CD8-positive, alpha-beta memory T cell (primary cell): ENCODE measurements around the gene SOX18. TPM values are rescaled to one million over a fixed set of nuclear protein-coding genes. Genes with fewer than 3 reads are reported as not detected.
A peak's percentile ranks its signal among the peaks of the same experiment; 100 is the strongest.
"Not testable (repeated sequence)": the region's sequence is repeated elsewhere in the genome, so short reads cannot be mapped to it uniquely, and the experiment has no call there.

ENCODE experiments used
- CTCF ChIA-PET: fragments of 350-600 bp; sonication (Branson Sonifier 250); formaldehyde crosslinking; loops from one replicate; lab custom pipeline; 2021; ENCODE audit warnings: antibody characterized with exemption; lab: Charles Lee
- POLR2A ChIA-PET: fragments of 350-600 bp; sonication (Branson Sonifier 250); formaldehyde crosslinking; loops from one replicate; lab custom pipeline; 2021; ENCODE audit warnings: antibody characterized with exemption; lab: Charles Lee
- DNase-seq, 5 donors: peaks; one replicate each; pipeline versions ENCODE4 v3.0.0 to v3.0.0-alpha.2; 2020 to 2022; ENCODE audit warnings: mixed read lengths in 1 of 5
- H3K27ac ChIP-seq: one replicate; pipeline ENCODE4 v1.7.0; 2013; ENCODE audit warnings: low read depth, mild to moderate bottlenecking, low read length, moderate library complexity
- H3K27me3 ChIP-seq: 2 replicates; pipeline ENCODE4 v1.7.0; 2013; ENCODE audit warnings: low read length, mild to moderate bottlenecking; ENCODE audit not compliant: insufficient read depth, poor library complexity, severe bottlenecking
- H3K36me3 ChIP-seq: 2 replicates; pipeline ENCODE4 v1.7.0; 2013; ENCODE audit warnings: mild to moderate bottlenecking, low read length, moderate library complexity; ENCODE audit not compliant: insufficient read depth
- H3K4me1 ChIP-seq: 2 replicates; pipeline ENCODE4 v1.7.0; 2013; ENCODE audit warnings: mild to moderate bottlenecking, low read length, moderate library complexity; ENCODE audit not compliant: insufficient read depth
- H3K4me3 ChIP-seq: 2 replicates; pipeline ENCODE4 v1.7.0; 2013; ENCODE audit warnings: mild to moderate bottlenecking, low read length
- H3K9me3 ChIP-seq: 2 replicates; pipeline ENCODE4 v1.7.0; 2013; ENCODE audit warnings: mild to moderate bottlenecking, low read length
- H3K27ac Mint-ChIP-seq, 8 donors: one replicate each; pipeline ENCODE4 v1.8.0; 2020 to 2021; ENCODE audit warnings: mixed read lengths in 8 of 8, mild to moderate bottlenecking in 6 of 8, inconsistent platforms in 3 of 8, moderate library complexity in 3 of 8
- H3K27me3 Mint-ChIP-seq, 2 donors: one replicate each; pipeline ENCODE4 v1.8.0; 2020 to 2021; ENCODE audit warnings: mixed read lengths in 2 of 2, mild to moderate bottlenecking in 1 of 2, moderate library complexity in 1 of 2
- H3K36me3 Mint-ChIP-seq, 3 donors: one replicate each; pipeline ENCODE4 v1.8.0; 2020 to 2021; ENCODE audit warnings: mixed read lengths in 3 of 3, inconsistent platforms in 1 of 3, mild to moderate bottlenecking in 1 of 3
- H3K4me1 Mint-ChIP-seq, 3 donors: one replicate each; pipeline ENCODE4 v1.8.0; 2020 to 2021; ENCODE audit warnings: mixed read lengths in 3 of 3, inconsistent platforms in 1 of 3, mild to moderate bottlenecking in 1 of 3
- H3K4me3 Mint-ChIP-seq, 7 donors: one replicate each; pipeline ENCODE4 v1.8.0; 2020 to 2021; ENCODE audit warnings: mixed read lengths in 7 of 7, mild to moderate bottlenecking in 6 of 7, moderate library complexity in 4 of 7, inconsistent platforms in 2 of 7
- H3K9me3 Mint-ChIP-seq, 5 donors: one replicate each; pipeline ENCODE4 v1.8.0; 2020 to 2022; ENCODE audit warnings: mixed read lengths in 5 of 5, mild to moderate bottlenecking in 3 of 5, moderate library complexity in 2 of 5, inconsistent platforms in 1 of 5
- polyA plus RNA-seq: library from polyadenylated mRNA; unstranded; fragments of 300-500 nt; fragmentation: Illumina TruSeq; gene quantifications from one replicate; pipeline ENCODE4 v1.2.3, GENCODE V29; 2021
- total RNA-seq, 2 experiments: library from RNA; stranded (reverse); gene quantifications; one replicate each; pipeline ENCODE4 v1.2.3, GENCODE V29; 2021

The SOX18 gene
- total and polyA plus RNA-seq, 3 experiments from 2014 or later: not detected

GRCh38 chr20:64091770-64092169, 42.3 kb upstream of the SOX18 start:
- H3K27ac Mint-ChIP-seq: peak overlapping the region in 1 of 8 donors; percentile 68
- POLR2A ChIA-PET: no interaction called here
- CTCF ChIA-PET: interaction anchor here (1.5 to 1.8 kb wide), 2 partner anchors 10 to 52 kb away, joined by 3 to 8 read pairs; no protein-coding TSS in a partner anchor

GRCh38 chr20:64091340-64091739, 41.9 kb upstream of the SOX18 start:
- no peaks in the 10 kb centered on the region for H3K36me3 ChIP-seq
- DNase-seq: no peak
- peak overlapping the region in 2 of 8 donors; percentile 19 to 68 for H3K27ac Mint-ChIP-seq
- no peaks in the 10 kb centered on the region for H3K27me3 ChIP-seq
- ChIA-PET CTCF (interaction anchor here (1.5 to 1.8 kb wide), 2 partner anchors 10 to 52 kb away, joined by 3 to 8 read pairs; no protein-coding TSS in a partner anchor), POLR2A (no interaction called here)
- peaks cover 0 to 5% (median 2%) of the 10 kb centered on the region in 5 donors for H3K9me3 Mint-ChIP-seq
- peaks cover 0 to 7% (median 1%) of the 10 kb centered on the region in 3 donors for H3K4me1 Mint-ChIP-seq
- no peak overlapping the region for H3K4me3 ChIP-seq
- H3K27me3 Mint-ChIP-seq: peaks cover 1 to 3% of the 10 kb centered on the region in 2 donors
- H3K4me1 ChIP-seq: no peaks in the 10 kb centered on the region
- H3K36me3 Mint-ChIP-seq: no peaks in the 10 kb centered on the region
- H3K9me3 ChIP-seq: no peaks in the 10 kb centered on the region
- H3K27ac ChIP-seq: no peak overlapping the region
- no peak overlapping the region for H3K4me3 Mint-ChIP-seq

More at GRCh38 chr20:64091770-64092169, 42.3 kb upstream of the SOX18 start:
- H3K9me3 Mint-ChIP-seq: peaks cover 0 to 5% (median 2%) of the 10 kb centered on the region in 5 donors
- Histone ChIP-seq H3K9me3 (no peaks in the 10 kb centered on the region), H3K4me3 (no peak overlapping the region), H3K36me3 (no peaks in the 10 kb centered on the region), H3K27ac (no peak overlapping the region), H3K27me3 (no peaks in the 10 kb centered on the region), H3K4me1 (no peaks in the 10 kb centered on the region)
- H3K36me3 Mint-ChIP-seq: peaks cover 0 to under 1% (median 0%) of the 10 kb centered on the region in 3 donors
- DNase-seq: no peak
- peaks cover 0 to 7% (median 1%) of the 10 kb centered on the region in 3 donors for H3K4me1 Mint-ChIP-seq
- H3K4me3 Mint-ChIP-seq: no peak overlapping the region
- H3K27me3 Mint-ChIP-seq: peaks cover 0 to 3% of the 10 kb centered on the region in 2 donors

DNA sequence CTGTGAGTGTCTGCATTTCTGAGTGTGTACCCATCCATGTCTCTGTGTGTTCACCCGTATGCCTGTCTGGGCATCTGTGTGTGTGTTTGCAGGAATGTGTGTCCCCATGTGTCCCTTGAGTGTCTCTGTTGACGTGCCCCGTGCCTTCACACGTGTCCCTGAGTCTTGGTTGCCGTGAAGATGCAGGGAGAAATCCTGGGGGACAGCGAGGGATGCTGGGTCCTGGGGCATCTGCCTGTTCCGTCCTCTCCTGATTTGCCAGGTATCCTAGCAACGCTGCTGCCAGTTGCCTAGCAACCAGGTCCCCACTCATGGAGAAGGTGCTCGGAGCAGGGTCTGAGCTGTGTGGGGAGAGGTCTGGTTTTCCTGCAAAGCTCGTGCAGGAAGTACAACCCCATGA, 40.7 kb upstream of the SOX18 start:
- no peak overlapping the region for H3K27ac Mint-ChIP-seq
- H3K9me3 ChIP-seq: no peaks in the 10 kb centered on the region
- H3K27me3 Mint-ChIP-seq: peaks cover 1 to 3% of the 10 kb centered on the region in 2 donors
- CTCF ChIA-PET: interaction anchor here (1.8 kb wide), 1 partner anchor 51 kb away, joined by 8 read pairs; no protein-coding TSS in a partner anchor
- no peak overlapping the region for H3K27ac ChIP-seq
- no peak overlapping the region for H3K4me3 Mint-ChIP-seq
- H3K36me3 ChIP-seq: no peaks in the 10 kb centered on the region
- DNase-seq: no peak
- no peaks in the 10 kb centered on the region for H3K27me3 ChIP-seq
- H3K4me1 Mint-ChIP-seq: peaks cover 0 to 10% (median 1%) of the 10 kb centered on the region in 3 donors
- no peaks in the 10 kb centered on the region for H3K36me3 Mint-ChIP-seq
- H3K4me3 ChIP-seq: no peak overlapping the region
- H3K4me1 ChIP-seq: no peaks in the 10 kb centered on the region
- POLR2A ChIA-PET: no interaction called here
- peaks cover 0 to 5% (median 2%) of the 10 kb centered on the region in 5 donors for H3K9me3 Mint-ChIP-seq

GRCh38 chr20:64088586-64088985, 39.1 kb upstream of the SOX18 start:
- H3K36me3 Mint-ChIP-seq, H3K27ac Mint-ChIP-seq, POLR2A ChIA-PET, CTCF ChIA-PET, H3K27me3 Mint-ChIP-seq, H3K4me3 ChIP-seq, H3K4me1 ChIP-seq, H3K9me3 ChIP-seq, H3K36me3 ChIP-seq, H3K27ac ChIP-seq, H3K27me3 ChIP-seq, DNase-seq, H3K9me3 Mint-ChIP-seq: not testable (repeated sequence)
- H3K4me1 Mint-ChIP-seq: peaks cover 5 to 17% (median 5%) of the 10 kb centered on the region in 3 donors
- peak overlapping the region in 1 of 7 donors; percentile 22 for H3K4me3 Mint-ChIP-seq

GRCh38 chr20:64087226-64087825, 37.9 kb upstream of the SOX18 start:
- H3K36me3 Mint-ChIP-seq, H3K9me3 ChIP-seq, H3K27me3 ChIP-seq, H3K36me3 ChIP-seq, H3K9me3 Mint-ChIP-seq, H3K27ac Mint-ChIP-seq, H3K4me3 ChIP-seq, H3K27me3 Mint-ChIP-seq, H3K4me1 ChIP-seq, DNase-seq, POLR2A ChIA-PET, H3K4me3 Mint-ChIP-seq, H3K27ac ChIP-seq: not testable (repeated sequence)
- CTCF ChIA-PET: interaction anchor here (1.6 kb wide), 1 partner anchor 48 kb away, joined by 5 read pairs; no protein-coding TSS in a partner anchor
- peaks cover 5 to 24% (median 12%) of the 10 kb centered on the region in 3 donors for H3K4me1 Mint-ChIP-seq

DNA sequence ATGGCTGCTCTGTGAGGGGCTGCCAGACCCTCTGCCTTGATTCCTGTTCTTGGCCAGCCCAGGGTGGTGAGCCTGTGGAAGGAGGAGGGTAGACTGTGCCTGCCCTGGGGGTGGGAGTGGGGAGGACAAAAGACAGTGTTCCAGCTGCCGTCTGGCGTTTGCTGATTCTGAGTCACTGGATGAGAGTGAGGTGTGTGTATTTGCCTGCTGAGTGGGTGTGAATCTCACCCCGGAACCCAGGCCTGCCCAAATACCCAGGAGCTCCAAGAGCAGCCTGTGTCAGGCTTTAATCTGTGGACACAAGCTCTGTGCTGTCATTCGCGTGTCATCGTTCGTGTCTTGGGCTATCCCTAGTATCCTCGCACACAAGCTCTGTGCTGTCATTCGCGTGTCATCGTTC, 37.4 kb upstream of the SOX18 start:
- H3K27ac ChIP-seq: no peak overlapping the region
- H3K36me3 ChIP-seq: no peaks in the 10 kb centered on the region
- Mint-ChIP-seq H3K27ac (no peak overlapping the region), H3K4me1 (peaks cover 9 to 26% (median 15%) of the 10 kb centered on the region in 3 donors), H3K9me3 (peaks cover 0 to 5% (median 2%) of the 10 kb centered on the region in 5 donors), H3K4me3 (peak overlapping the region in 1 of 7 donors; percentile 13), H3K36me3 (no peaks in the 10 kb centered on the region), H3K27me3 (peaks cover 3% of the 10 kb centered on the region in 2 donors)
- no peaks in the 10 kb centered on the region for H3K9me3 ChIP-seq
- H3K27me3 ChIP-seq: no peaks in the 10 kb centered on the region
- DNase-seq: no peak
- CTCF ChIA-PET: interaction anchor here (1.6 to 6.8 kb wide), 2 partner anchors 34 to 48 kb away, joined by 5 to 71 read pairs; no protein-coding TSS in a partner anchor
- H3K4me1 ChIP-seq: peaks cover 15% of the 10 kb centered on the region
- POLR2A ChIA-PET: no interaction called here
- H3K4me3 ChIP-seq: no peak overlapping the region

DNA sequence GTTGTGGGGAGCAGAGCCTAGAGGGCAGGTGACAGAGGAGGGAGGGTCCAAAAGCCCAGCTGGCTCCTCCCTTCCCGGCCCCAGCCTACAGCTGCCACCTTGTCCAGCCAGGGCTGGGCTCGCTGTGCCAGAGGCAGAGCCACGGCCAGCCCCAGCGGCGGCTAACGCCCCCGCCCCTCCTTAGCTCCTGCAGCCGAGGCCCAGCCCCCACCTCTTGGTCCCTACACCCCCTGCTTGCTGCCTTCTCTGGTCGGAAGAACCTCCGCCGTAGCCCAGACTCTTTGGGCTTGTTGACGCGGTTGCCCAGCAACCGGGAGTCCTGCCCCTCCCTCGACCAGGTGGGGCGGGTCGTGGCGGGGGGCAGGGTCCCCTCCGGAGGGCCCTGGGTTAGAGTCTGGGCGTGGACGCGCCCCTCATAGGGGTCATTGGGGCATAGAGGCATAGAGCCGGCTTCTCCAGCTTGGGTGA, 35.3 kb upstream of the SOX18 start:
- peak overlapping the region in 2 of 8 donors; percentile 50 to 74 for H3K27ac Mint-ChIP-seq
- H3K27me3 Mint-ChIP-seq: peaks cover 3% of the 10 kb centered on the region in 2 donors
- peaks cover 0 to 5% (median 2%) of the 10 kb centered on the region in 5 donors for H3K9me3 Mint-ChIP-seq
- Histone ChIP-seq H3K36me3 (no peaks in the 10 kb centered on the region), H3K4me1 (peaks cover 15% of the 10 kb centered on the region), H3K9me3 (no peaks in the 10 kb centered on the region), H3K27me3 (no peaks in the 10 kb centered on the region), H3K4me3 (no peak overlapping the region), H3K27ac (no peak overlapping the region)
- ChIA-PET CTCF (interaction anchor here (0.8 to 6.8 kb wide), 6 partner anchors 15 to 36 kb away, joined by 3 to 71 read pairs (median 8); no protein-coding TSS in a partner anchor), POLR2A (interaction anchor here (1.5 kb wide), 1 partner anchor 46 kb away, joined by 5 read pairs; no protein-coding TSS in a partner anchor)
- peaks cover 11 to 42% (median 26%) of the 10 kb centered on the region in 3 donors for H3K4me1 Mint-ChIP-seq
- peak overlapping the region in 5 of 7 donors; percentile 75 to 88 (median 84) for H3K4me3 Mint-ChIP-seq
- H3K36me3 Mint-ChIP-seq: no peaks in the 10 kb centered on the region
- DNase-seq: no peak
